Ectodermal cell (in vitro differentiated cells): Measurements from ENCODE around the gene ABL1.

ENCODE experiments used
- H3K27ac ChIP-seq: 2 replicates; pipeline ENCODE4 v1.7.0; 2013; ENCODE audit warnings: mild to moderate bottlenecking, low read depth, low read length; ENCODE audit not compliant: insufficient read depth, poor library complexity, severe bottlenecking
- H3K27me3 ChIP-seq: 2 replicates; pipeline ENCODE4 v1.7.0; 2013; ENCODE audit warnings: mild to moderate bottlenecking, low read length; ENCODE audit not compliant: insufficient read depth, control insufficient read depth, poor library complexity, severe bottlenecking
- H3K36me3 ChIP-seq: one replicate; pipeline ENCODE4 v1.7.0; 2013; ENCODE audit warnings: low read length; ENCODE audit not compliant: control insufficient read depth, insufficient read depth
- H3K4me1 ChIP-seq: one replicate; pipeline ENCODE4 v1.7.0; 2013; ENCODE audit warnings: low read length; ENCODE audit not compliant: control insufficient read depth, insufficient read depth
- H3K4me3 ChIP-seq: 2 replicates; pipeline ENCODE4 v1.7.0; 2013; ENCODE audit warnings: low read depth, low read length, control low read depth; ENCODE audit not compliant: insufficient read depth
- H3K9me3 ChIP-seq: 2 replicates; pipeline ENCODE4 v1.7.0; 2013; ENCODE audit warnings: mild to moderate bottlenecking, low read length, moderate library complexity; ENCODE audit not compliant: control insufficient read depth
- WGBS, 2 experiments: methylation state at CpG; one replicate each; pipeline ENCODE4 v1.1.7; 2013; ENCODE audit warnings: missing lambda C conversion rate in 2 of 2; 5-methylcytosine and 5-hydroxymethylcytosine counted together

ABL1 gene

GRCh38 chr9:130911254-130912049, 76.4 kb downstream of the ABL1 start:
- Histone ChIP-seq H3K36me3 (no peaks in the 10 kb centered on the region), H3K27me3 (no peaks in the 10 kb centered on the region), H3K4me3 (no peak overlapping the region), H3K9me3 (no peaks in the 10 kb centered on the region), H3K4me1 (peaks cover 22% of the 10 kb centered on the region), H3K27ac (no peak overlapping the region)
- WGBS, 2 experiments, result 95% methylated on average over 26 of the region's 26 CpGs

GRCh38 chr9:130912932-130913598, 78.0 kb downstream of the ABL1 start:
- no peaks in the 10 kb centered on the region for H3K9me3 ChIP-seq
- peak overlapping the region; percentile 39 for H3K27ac ChIP-seq
- peaks cover 22% of the 10 kb centered on the region for H3K4me1 ChIP-seq
- H3K27me3 ChIP-seq, result no peaks in the 10 kb centered on the region
- WGBS, 2 experiments, result 69 to 77% methylated on average over 38 of the region's 38 CpGs
- no peak overlapping the region for H3K4me3 ChIP-seq
- H3K36me3 ChIP-seq, result no peaks in the 10 kb centered on the region

GRCh38 chr9:130913599-130914416, 78.8 kb downstream of the ABL1 start:
- H3K27me3 ChIP-seq, result no peaks in the 10 kb centered on the region
- WGBS, 2 experiments, result 54 to 55% methylated on average over 23 of the region's 23 CpGs
- no peaks in the 10 kb centered on the region for H3K9me3 ChIP-seq
- no peaks in the 10 kb centered on the region for H3K36me3 ChIP-seq
- peaks cover 22% of the 10 kb centered on the region for H3K4me1 ChIP-seq
- no peak overlapping the region for H3K27ac ChIP-seq
- no peak overlapping the region for H3K4me3 ChIP-seq

GRCh38 chr9:130914417-130915095, 79.5 kb downstream of the ABL1 start:
- no peaks in the 10 kb centered on the region for H3K27me3 ChIP-seq
- H3K36me3 ChIP-seq, result no peaks in the 10 kb centered on the region
- no peaks in the 10 kb centered on the region for H3K9me3 ChIP-seq
- peaks cover 24% of the 10 kb centered on the region for H3K4me1 ChIP-seq
- 89% methylated on average over 24 of the region's 24 CpGs for WGBS, 2 experiments
- H3K4me3 ChIP-seq, result no peak overlapping the region
- no peak overlapping the region for H3K27ac ChIP-seq

GRCh38 chr9:130915096-130915447, 80.0 kb downstream of the ABL1 start:
- WGBS, 2 experiments, result 89 to 93% methylated on average over 8 of the region's 8 CpGs
- Histone ChIP-seq H3K4me3 (no peak overlapping the region), H3K27ac (no peak overlapping the region), H3K27me3 (no peaks in the 10 kb centered on the region), H3K9me3 (no peaks in the 10 kb centered on the region), H3K36me3 (no peaks in the 10 kb centered on the region), H3K4me1 (peaks cover 29% of the 10 kb centered on the region)

- H3K27me3 ChIP-seq, result peaks cover 3% of the 10 kb centered on the region
- H3K4me3 ChIP-seq, result no peak overlapping the region
- peaks cover 52% of the 10 kb centered on the region for H3K4me1 ChIP-seq
- no peak overlapping the region for H3K27ac ChIP-seq
- H3K9me3 ChIP-seq, result no peaks in the 10 kb centered on the region
- no peaks in the 10 kb centered on the region for H3K36me3 ChIP-seq
- 89% methylated on average over 34 of the region's 34 CpGs for WGBS, 2 experiments
Observed at GRCh38 chr9:130917168-130917960, 82.3 kb downstream of the ABL1 start.

- WGBS, 2 experiments, result 83 to 86% methylated on average over 9 of the region's 9 CpGs
- peaks cover 5% of the 10 kb centered on the region for H3K27me3 ChIP-seq
Observed at GRCh38 chr9:130918101-130918825, 83.2 kb downstream of the ABL1 start.

GRCh38 chr9:130918826-130919558, 83.9 kb downstream of the ABL1 start:
- Histone ChIP-seq H3K36me3 (no peaks in the 10 kb centered on the region), H3K4me1 (peaks cover 40% of the 10 kb centered on the region), H3K27ac (no peak overlapping the region), H3K27me3 (peaks cover 5% of the 10 kb centered on the region), H3K9me3 (no peaks in the 10 kb centered on the region), H3K4me3 (no peak overlapping the region)
- 94 to 95% methylated on average over 33 of the region's 33 CpGs for WGBS, 2 experiments

More at GRCh38 chr9:130918101-130918825, 83.2 kb downstream of the ABL1 start:
- H3K36me3 ChIP-seq, result no peaks in the 10 kb centered on the region
- no peak overlapping the region for H3K4me3 ChIP-seq
- no peaks in the 10 kb centered on the region for H3K9me3 ChIP-seq
- no peak overlapping the region for H3K27ac ChIP-seq
- peaks cover 47% of the 10 kb centered on the region for H3K4me1 ChIP-seq
